BE2C (cell line): Measurements from ENCODE around the gene MYOF.
"Not testable (repeated sequence)": the region's sequence is repeated elsewhere in the genome, so short reads cannot be mapped to it uniquely, and the experiment has no call there.

Experiments
- DNase-seq: peaks from one replicate; pipeline ENCODE4 v3.0.0-alpha.2; 2020
- H3K27me3 ChIP-seq: fragments of 250-450 bp; sonication (Bioruptor Pico); 2 replicates; pipeline ENCODE4 v1.5.1; 2020; ENCODE audit warnings: mild to moderate bottlenecking
- H3K36me3 ChIP-seq: fragments of 250-450 bp; sonication (Bioruptor Pico); 2 replicates; pipeline ENCODE4 v1.5.1; 2020; ENCODE audit warnings: mild to moderate bottlenecking
- H3K4me1 ChIP-seq: fragments of 250-450 bp; sonication (Bioruptor Pico); 2 replicates; pipeline ENCODE4 v1.5.1; 2020
- H3K4me3 ChIP-seq: 2 replicates; pipeline ENCODE4 v1.5.1; 2011; ENCODE audit warnings: low read depth, low read length
- H3K9me3 ChIP-seq: fragments of 250-450 bp; sonication (Bioruptor Pico); 2 replicates; pipeline ENCODE4 v1.5.1; 2020
- CTCF ChIP-seq: IDR thresholded peaks from 2 replicates; pipeline ENCODE4 v1.5.1; 2012; ENCODE audit warnings: mild to moderate bottlenecking, low read depth, low read length

Gene MYOF

DNA sequence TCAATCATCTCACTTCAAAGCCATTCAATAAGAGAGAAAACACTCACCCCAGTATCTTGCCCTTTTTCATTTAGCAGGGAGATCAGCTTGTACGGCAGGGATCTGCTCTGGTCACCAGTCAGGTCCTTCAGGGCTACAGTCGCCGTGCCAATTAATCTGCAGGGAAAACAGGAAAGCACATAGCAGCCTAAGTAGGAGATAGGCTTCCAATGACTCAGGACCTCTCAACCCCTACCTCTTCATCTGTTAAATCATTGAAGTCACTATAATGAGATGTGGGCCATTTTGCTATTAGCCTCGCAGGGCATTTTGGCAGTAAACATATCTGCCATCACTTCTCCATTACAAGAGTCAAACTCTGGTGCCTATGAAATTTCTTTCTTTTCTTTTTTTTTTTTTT is 50.8 kb downstream of the MYOF start:
- no peak for DNase-seq
- Histone ChIP-seq H3K27me3 (no peaks in the 10 kb centered on the region), H3K4me1 (no peaks in the 10 kb centered on the region), H3K36me3 (no peaks in the 10 kb centered on the region), H3K9me3 (no peaks in the 10 kb centered on the region), H3K4me3 (no peak overlapping the region)
- no peak for TF ChIP-seq CTCF

DNA sequence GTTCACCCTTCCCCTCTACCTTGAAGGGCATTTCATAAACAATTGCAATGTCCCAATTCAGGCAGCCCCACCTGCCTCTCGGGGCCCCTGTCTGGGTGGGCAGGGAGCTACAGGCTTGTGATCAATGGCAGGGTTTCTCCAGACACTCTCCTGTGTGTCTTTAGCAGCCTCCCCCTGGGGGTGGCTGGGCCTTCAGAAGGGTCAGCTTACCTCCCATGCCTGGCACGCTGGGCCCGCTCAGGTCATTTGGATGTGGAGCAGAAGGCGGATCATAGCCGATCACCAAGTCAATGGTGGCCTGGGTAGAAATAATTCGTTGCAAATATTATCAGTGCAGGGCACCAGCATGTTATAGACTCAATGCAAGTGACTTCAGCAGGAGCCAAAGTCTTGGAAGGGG is 56.3 kb downstream of the MYOF start:
- Histone ChIP-seq H3K27me3 (no peaks in the 10 kb centered on the region), H3K4me1 (no peaks in the 10 kb centered on the region), H3K4me3 (no peak overlapping the region), H3K36me3 (no peaks in the 10 kb centered on the region), H3K9me3 (no peaks in the 10 kb centered on the region)
- DNase-seq, result no peak
- TF ChIP-seq CTCF, result no peak

DNA sequence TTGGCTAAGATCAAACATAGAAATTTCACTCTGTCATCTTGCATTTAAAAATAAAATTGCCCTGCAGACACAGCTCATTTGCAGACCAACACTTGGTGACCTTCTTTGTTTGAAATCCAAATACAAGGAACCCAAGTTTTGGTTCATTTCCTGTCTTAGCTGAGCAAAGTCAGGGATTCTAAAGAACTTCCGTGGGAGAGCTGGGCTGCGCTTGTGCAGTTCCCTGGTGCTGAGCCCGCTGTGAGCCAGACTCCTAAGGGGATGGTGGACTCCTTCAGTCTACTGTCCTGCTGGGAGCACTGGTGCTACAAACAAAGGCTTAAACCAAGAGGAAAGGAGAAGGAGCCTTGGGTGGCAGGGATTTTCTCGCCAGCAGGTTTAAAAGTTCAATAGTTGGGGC is 60.0 kb downstream of the MYOF start:
- Histone ChIP-seq H3K9me3 (no peaks in the 10 kb centered on the region), H3K4me1 (no peaks in the 10 kb centered on the region), H3K36me3 (no peaks in the 10 kb centered on the region), H3K4me3 (no peak overlapping the region), H3K27me3 (no peaks in the 10 kb centered on the region)
- no peak for DNase-seq
- no peak for TF ChIP-seq CTCF

DNA sequence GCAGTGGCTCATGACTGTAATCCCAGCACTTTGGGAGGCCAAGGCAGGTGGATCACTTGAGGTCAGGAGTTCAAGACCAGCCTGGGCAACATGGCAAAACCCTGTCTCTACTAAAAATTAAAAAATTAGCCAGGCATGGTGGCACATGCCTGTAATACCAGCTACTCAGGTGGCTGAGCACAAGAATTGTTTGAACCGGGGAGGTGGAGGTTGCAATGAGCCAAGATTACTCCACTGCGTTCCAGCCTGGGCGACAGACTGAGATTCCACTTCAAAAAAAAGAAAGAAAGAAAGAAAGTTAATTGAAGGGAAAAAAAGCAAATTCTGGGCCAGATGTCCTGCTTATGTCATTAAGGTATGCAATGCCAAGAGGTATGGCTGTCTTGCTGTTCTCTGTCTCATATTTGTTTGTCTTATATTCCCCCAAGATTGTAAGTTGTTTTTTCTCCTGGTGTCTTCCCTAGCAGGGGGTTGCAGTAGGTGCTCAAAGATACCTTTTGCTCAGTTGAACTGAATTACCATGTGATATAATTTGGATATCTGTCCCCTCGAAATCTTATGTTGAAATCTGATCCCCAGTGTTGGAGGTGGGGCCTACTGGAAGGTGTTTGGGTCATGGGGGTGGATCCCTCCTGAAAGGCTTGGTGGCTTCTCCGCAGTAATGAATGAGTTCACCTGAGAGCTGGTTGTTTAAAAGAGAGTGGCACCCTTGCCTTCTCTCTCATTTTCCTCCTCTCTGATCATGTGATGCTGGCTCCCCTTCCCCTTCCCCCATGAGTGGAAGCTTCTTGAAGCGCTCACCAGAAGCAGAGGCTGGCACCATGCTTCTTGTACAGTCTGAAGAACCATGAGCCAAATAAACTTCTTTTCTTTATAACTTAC is 60.9 kb downstream of the MYOF start:
- Histone ChIP-seq H3K4me1 (no peaks in the 10 kb centered on the region), H3K4me3 (no peak overlapping the region), H3K27me3 (no peaks in the 10 kb centered on the region), H3K36me3 (no peaks in the 10 kb centered on the region), H3K9me3 (no peaks in the 10 kb centered on the region)
- DNase-seq, result no peak
- no peak for TF ChIP-seq CTCF

- Histone ChIP-seq H3K9me3 (no peaks in the 10 kb centered on the region), H3K4me3 (no peak overlapping the region), H3K27me3 (no peaks in the 10 kb centered on the region), H3K36me3 (no peaks in the 10 kb centered on the region), H3K4me1 (no peaks in the 10 kb centered on the region)
- DNase-seq, result no peak
- no peak for TF ChIP-seq CTCF
Observed at GRCh38 chr10:93420091-93420490, 62.0 kb downstream of the MYOF start.

DNA sequence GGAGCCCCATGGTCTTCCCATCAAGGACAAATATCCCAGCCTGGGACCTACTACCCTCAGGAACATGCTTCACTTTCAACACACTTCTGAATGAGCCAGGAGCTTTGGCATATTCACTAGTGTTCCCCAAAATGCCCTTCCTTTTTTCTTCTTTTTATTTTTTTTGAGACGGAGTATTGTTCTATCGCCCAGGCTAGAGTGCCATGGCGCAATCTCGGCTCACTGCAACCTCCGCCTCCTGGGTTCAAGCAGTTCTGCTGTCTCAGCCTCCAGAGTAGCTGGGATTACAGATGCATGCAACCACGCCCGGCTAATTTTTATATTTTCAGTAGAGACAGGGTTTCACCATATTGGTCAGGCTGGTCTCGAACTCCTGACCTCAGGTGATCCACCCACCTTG is 63.1 kb downstream of the MYOF start:
- H3K4me1 ChIP-seq, H3K36me3 ChIP-seq: not testable (repeated sequence)

More for the DNA sequence above, 63.1 kb downstream of the MYOF start:
- DNase-seq, H3K9me3 ChIP-seq, H3K27me3 ChIP-seq, H3K4me3 ChIP-seq: not testable (repeated sequence)
